Sciatic nerve (tissue), 2 donors: Measurements from ENCODE around the gene ZDHHC3. TPM values are rescaled to one million over a fixed set of nuclear protein-coding genes. Genes with fewer than 3 reads are reported as not detected.
"Not testable (repeated sequence)": the region's sequence is repeated elsewhere in the genome, so short reads cannot be mapped to it uniquely, and the experiment has no call there.

ENCODE experiments used
- ATAC-seq: fragments of 200-7000 bp; cut with Tn5 transposase; one replicate; pipeline ENCODE4 v1.9.1; 2020; ENCODE audit warnings: mild to moderate bottlenecking, moderate library complexity
- DNase-seq: peaks from one replicate; pipeline ENCODE4 v3.0.0-alpha.2; 2020; ENCODE audit warnings: low spot score
- intact Hi-C: fragments of 100-400 bp; cut with DNase I; formaldehyde crosslinking; loops from one replicate; pipeline ENCODE4 v1.14.2; 2022
- total RNA-seq: library from RNA; stranded (reverse); fragmentation: NEBNext Ultra II Directional; extraction: Animal tissue kit (Norgen Biotek cat#: 25700); gene quantifications from one replicate; pipeline ENCODE4 v1.2.1, GENCODE V29; 2021
- donor health status: DM: no; HTN: no; CAD: no.
- donor health status: DM: no; HTN: no; CAD: no.

ZDHHC3 gene
- total RNA-seq, 1 donor from 2014 or later, result 85.1 TPM

DNA sequence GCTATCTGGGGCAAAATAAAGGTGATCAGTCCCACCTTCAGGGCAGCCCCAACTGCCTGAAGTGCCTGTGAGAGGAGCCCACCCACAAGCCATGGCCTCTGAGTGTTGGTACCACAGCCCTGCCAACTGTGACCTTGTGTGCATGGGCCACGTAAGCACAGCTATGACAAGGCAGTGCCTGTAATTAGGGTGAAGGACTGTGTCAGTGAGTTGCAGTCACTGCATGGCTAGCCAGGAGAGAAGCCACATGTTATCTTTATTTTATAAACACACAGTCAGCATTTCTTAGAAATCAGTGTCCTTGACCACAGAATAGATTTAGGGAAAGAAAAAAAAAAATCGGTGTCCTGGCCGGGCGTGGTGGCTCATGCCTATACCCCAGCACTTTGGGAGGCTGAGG lies 24.8 kb upstream of the ZDHHC3 start:
- no peak for DNase-seq
- intact Hi-C loops, result no loop called here
- ATAC-seq, result no peak

DNA sequence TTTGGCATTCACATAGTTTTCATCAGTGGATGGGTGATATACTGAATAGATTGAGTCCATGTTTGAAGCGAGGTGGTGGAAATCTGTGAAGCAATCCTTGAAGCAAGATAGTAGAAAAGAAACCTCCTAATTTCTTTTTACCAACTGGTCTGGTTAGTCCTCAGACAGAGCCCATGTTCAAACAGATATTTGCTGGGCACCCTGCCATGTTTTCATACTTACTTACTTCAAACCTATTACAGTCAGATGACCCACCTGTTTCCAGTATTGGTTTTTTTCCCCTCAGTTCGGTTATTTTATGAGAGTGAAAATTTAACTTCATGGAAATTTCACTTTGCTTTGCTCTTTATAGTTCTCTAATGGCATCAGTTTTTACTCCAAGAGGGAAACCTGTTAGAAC lies 23.8 kb upstream of the ZDHHC3 start:
- ATAC-seq, result no peak
- no peak for DNase-seq
- intact Hi-C loops, result no loop called here

- intact Hi-C loops, result no loop called here
- no peak for DNase-seq
- no peak for ATAC-seq
Measured at GRCh38 chr3:44996556-44996969, 20.6 kb upstream of the ZDHHC3 start.

DNA sequence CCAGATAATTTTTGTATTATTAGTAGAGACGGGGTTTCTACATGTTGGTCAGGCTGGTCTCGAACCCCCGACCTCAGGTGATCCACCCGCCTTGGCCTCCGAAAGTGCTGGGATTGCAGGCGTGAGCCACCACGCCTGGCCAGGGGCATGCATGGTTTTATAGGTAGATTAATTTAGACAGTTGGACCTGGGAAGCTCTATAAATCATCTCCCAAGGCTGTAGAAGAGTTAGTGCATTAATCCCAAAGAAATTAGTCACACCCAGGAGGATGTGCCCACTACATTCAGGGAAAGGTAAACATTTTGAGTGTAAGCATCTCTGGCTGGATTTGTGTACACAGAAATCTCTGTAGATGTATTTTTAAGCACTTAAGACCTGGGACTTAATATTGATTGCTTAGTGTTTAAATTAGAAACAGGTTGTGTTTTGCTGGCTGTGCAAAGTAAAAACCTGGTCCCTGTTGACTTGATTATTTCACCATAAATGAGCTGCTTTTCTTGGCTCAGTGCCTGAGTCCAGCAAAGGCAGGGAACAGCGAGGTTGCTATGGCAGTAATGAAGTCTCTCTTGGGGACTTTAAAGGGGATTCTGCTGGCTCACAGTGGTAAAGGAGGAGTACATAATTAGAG lies 19.3 kb upstream of the ZDHHC3 start:
- ATAC-seq (peak; percentile 94), DNase-seq (peak; percentile 69)
- intact Hi-C loops, result no loop called here

- intact Hi-C loops, result no loop called here
Measured at GRCh38 chr3:44993471-44994205, 17.7 kb upstream of the ZDHHC3 start.

GRCh38 chr3:44992555-44993470 lies 16.8 kb upstream of the ZDHHC3 start:
- ATAC-seq (no peak), DNase-seq (no peak)
- intact Hi-C loops, result no loop called here

More at GRCh38 chr3:44993471-44994205, 17.7 kb upstream of the ZDHHC3 start:
- DNase-seq (no peak), ATAC-seq (no peak)

DNA sequence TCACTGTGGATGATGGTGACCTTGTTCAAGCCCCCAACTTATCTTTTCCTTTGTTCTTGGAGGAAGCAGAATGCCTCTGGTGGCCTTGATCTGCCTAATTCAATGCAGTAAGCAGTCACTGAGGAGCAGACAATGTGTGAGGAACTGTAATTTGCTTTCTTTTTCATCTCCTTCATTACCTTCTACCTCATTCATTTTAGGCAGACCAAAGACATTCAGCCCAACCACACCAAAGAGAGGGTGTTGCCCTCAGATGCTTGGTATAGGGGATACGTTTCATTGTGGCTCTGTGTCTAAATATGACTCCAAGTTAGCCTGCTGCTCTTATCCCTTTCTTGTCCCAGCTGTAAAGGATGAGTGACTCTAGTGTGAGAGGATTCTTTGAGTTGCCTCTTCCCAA lies 15.4 kb upstream of the ZDHHC3 start:
- ATAC-seq, result no peak
- no peak for DNase-seq
- intact Hi-C loops, result no loop called here

GRCh38 chr3:44989636-44990373 lies 13.8 kb upstream of the ZDHHC3 start:
- DNase-seq (no peak), ATAC-seq (peak; percentile 43)
- intact Hi-C loops, result no loop called here

DNA sequence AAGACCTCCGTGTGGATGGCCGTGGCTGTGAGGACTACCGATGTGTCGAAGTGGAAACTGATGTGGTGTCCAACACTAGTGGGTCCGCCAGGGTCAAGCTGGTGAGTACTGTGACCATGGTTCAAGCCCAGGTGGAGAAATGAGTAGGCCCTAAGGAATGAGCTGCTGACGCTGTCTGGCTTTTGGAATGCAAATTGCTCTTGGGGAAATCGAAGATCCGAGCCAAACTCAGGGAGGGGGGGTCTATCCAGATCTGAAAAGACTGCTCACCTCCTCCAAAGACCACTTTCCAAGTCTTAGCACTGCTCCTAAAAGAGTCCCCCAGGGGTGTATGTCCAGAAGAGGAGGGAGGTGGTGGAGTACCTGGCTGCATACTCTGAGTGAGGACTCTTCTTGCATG lies 13.2 kb upstream of the ZDHHC3 start:
- ATAC-seq (no peak), DNase-seq (no peak)
- intact Hi-C loops, result no loop called here

DNA sequence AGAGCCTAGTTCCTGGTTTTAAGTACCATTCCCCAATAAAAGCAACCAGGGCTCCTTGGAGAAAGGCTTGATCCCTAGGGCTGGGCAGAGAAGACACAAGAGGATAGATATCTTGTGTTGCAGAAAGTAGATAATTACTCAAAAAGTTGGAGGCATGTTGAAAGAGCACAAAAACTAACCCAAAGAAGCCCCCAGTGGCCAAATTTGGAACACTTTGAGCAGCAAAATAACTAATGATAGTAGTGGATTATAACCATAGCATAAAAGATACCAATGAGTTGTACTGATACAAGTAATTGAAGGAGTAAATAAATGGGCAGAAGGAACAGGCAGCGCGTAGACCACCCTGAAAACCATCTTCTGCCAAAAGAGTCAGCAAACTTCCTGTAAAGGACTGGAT lies 12.1 kb upstream of the ZDHHC3 start:
- ATAC-seq, result no peak
- DNase-seq, result no peak
- intact Hi-C loops, result no loop called here

DNA sequence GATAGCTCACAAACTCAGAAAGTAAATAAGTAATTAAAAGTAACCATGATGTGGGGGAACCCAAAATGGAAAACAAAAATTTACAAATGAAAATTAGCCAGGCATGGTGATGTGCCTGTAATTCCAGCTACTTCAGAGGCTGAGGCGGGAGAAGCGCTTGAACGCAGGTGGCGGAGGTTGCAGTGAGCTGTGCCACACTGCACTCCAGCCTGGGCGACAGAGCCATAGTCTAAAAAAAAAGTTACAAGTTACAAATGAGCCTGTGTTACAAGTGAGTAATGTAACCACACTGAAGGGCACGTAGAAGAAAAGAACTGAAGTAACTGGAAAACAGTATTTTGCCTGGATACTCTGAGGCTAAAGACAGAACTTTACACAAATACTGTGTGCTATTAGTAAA lies 11.4 kb upstream of the ZDHHC3 start:
- DNase-seq (no peak), ATAC-seq (no peak)
- intact Hi-C loops, result no loop called here

DNA sequence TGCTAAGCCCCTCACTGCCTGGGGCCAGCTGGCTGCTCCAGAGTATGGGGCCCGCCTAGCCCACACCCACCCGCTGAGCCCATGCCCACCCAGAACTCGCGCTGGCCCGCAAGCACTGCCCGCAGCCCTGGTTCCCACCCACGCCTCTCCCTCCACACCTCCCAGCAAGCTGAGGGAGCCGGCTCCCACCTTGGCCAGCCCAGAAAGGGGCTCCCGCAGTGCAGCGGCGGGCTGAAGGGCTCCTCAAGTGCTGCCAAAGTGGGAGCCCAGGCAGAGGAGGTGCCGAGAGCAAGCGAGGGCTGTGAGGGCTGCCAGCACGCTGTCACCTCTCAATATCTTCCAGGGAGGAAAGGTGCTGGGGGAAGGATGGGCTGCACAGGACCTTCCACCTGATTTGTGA lies 10.4 kb upstream of the ZDHHC3 start:
- DNase-seq, intact Hi-C loops, ATAC-seq: not testable (repeated sequence)

GRCh38 chr3:44984335-44984734 lies 8.4 kb upstream of the ZDHHC3 start:
- ATAC-seq (no peak), DNase-seq (no peak)
- intact Hi-C loops, result no loop called here

DNA sequence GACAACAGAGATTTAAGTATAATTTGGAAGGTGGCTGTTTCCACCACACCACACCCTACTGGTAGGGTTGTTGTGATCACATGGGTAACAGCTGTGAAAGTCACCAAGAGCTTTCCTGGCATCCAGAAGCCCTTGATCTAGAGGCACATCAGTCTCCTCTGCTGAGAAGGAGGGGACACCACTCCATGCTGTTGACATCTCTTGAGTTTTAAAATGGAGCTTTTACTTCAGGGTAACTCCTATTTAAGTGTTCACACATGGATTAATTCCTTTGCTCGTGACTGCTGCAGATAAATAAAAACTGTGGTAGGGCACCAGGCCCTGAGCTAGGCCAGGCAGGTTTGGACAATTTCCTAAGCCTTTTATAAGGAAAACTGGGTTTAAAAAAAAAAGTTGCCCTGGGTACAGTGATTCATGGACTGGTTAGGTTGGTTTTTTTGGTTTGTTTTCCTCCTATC lies 7.5 kb upstream of the ZDHHC3 start:
- DNase-seq (no peak), ATAC-seq (no peak)
- intact Hi-C loops, result no loop called here

- no peak for ATAC-seq
- intact Hi-C loops, result no loop called here
Measured at GRCh38 chr3:44982817-44983216, 6.8 kb upstream of the ZDHHC3 start.

DNA sequence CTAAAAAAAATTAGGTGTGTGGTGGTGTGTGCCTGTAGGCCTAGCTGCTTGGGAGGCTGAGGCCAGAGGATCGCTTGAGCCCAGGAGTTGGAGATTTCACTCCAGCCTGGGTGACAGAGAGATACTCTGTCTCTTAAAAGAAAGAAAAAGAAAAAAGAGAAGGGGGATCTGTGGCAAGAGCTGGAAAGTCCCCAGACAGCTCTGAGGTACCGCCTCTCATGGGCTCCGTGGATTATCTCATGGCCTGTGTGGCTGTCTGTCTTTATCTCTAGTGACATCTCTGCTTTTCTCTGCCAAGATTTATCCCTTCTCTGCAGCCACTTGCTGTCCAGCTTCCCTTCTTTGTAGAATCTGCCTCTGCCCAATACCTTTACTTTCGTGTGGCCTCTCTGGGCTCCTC lies 5.8 kb upstream of the ZDHHC3 start:
- no peak for ATAC-seq
- DNase-seq, result no peak
- intact Hi-C loops, result no loop called here

More at GRCh38 chr3:44982817-44983216, 6.8 kb upstream of the ZDHHC3 start:
- DNase-seq, result no peak

DNA sequence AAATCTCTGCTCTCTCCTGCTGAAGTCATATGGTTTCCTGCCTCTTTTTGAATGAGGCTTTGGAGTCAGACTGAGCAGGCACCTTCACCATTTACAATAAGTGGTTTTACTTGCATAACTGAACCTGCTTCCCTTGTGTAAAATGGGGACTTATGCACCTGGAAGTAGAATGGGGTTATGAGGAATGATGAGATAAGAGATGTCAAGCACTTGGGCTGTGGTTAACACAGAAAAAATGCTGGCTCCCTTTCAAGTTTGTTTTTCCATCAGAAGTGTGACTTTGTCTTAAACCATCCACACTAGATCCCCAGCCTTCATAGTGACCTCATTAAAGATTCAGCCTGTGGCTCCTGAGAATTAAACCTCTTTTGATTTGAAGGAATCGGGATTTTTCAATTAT lies 5.2 kb upstream of the ZDHHC3 start:
- DNase-seq (no peak), ATAC-seq (no peak)
- intact Hi-C loops, result no loop called here

- ATAC-seq (no peak), DNase-seq (no peak)
- intact Hi-C loops, result no loop called here
Measured at GRCh38 chr3:44974416-44974815, 1.6 kb downstream of the ZDHHC3 start.

DNA sequence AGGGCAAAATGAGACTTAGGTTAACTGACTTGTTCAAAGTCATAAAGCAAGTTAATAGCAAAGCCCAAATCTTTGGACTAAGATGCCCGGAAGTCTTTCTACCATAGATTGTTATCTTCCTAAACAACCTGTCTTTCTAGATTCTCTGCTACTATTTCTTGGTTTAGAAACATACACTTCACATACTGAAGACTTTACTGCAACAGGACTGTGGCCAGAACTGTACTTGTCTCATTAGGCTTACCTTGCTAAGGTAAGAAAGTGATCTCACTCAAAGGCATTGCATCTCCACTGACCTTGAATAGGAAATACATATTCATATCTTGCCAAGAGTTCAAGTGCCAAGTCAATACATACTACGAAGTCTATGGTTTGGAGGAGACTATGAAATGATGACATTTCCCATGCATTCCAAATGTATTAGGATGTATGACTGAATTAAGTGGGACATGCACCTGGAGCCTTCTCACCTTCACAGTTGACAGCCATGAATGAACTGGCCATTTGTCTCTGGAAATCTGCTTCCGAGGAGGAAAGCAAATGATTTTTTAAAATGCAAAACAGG lies 5.0 kb downstream of the ZDHHC3 start:
- DNase-seq (no peak), ATAC-seq (no peak)
- intact Hi-C loops, result no loop called here
